ENCODE data around the gene INHBE. TPM values are rescaled to one million over a fixed set of nuclear protein-coding genes. Genes with fewer than 3 reads are reported as not detected.
A peak's percentile ranks its signal among the peaks of the same experiment; 100 is the strongest.

INHBE gene
- total RNA-seq, 6 experiments from 2014 or later, result 0.12 to 0.34 (median 0.18) TPM; not detected in 1

- peak; percentile 84 for TF ChIP-seq CTCF (IDR thresholded peaks at IDR 0.05)
- no peaks in the 10 kb centered on the region for H3K9me3 Mint-ChIP-seq
- peaks cover 70% of the 10 kb centered on the region for H3K4me1 Mint-ChIP-seq (ENCODE audit: low read depth)
- no peaks in the 10 kb centered on the region for H3K36me3 Mint-ChIP-seq (ENCODE audit: low read depth)
- no peak overlapping the region; the same call in 1 of the 2 replicates for H3K4me3 Mint-ChIP-seq
- no peak overlapping the region for H3K27ac Mint-ChIP-seq
- peak; percentile 36 for DNase-seq
- peaks cover 6% of the 10 kb centered on the region for H3K27me3 Mint-ChIP-seq (ENCODE audit: insufficient read depth)
These were observed 1.1 kb downstream of the INHBE start for GRCh38 chr12:57456145-57456700.

GRCh38 chr12:57456737-57457490, 1.8 kb downstream of the INHBE start:
- no peak for DNase-seq
- TF ChIP-seq CTCF (IDR thresholded peaks at IDR 0.05), result no peak
- no peak overlapping the region for H3K4me3 Mint-ChIP-seq
- peaks cover 64% of the 10 kb centered on the region for H3K4me1 Mint-ChIP-seq (ENCODE audit: low read depth)
- H3K27ac Mint-ChIP-seq, result no peak overlapping the region
- no peaks in the 10 kb centered on the region for H3K36me3 Mint-ChIP-seq (ENCODE audit: low read depth)
- peaks cover 6% of the 10 kb centered on the region for H3K27me3 Mint-ChIP-seq (ENCODE audit: insufficient read depth)
- H3K9me3 Mint-ChIP-seq, result no peaks in the 10 kb centered on the region

- peaks cover 61% of the 10 kb centered on the region for H3K4me1 Mint-ChIP-seq (ENCODE audit: low read depth)
- DNase-seq, result no peak
- no peaks in the 10 kb centered on the region for H3K36me3 Mint-ChIP-seq (ENCODE audit: low read depth)
These were observed 3.6 kb downstream of the INHBE start for GRCh38 chr12:57458665-57459054.

GRCh38 chr12:57459055-57459749, 4.1 kb downstream of the INHBE start:
- TF ChIP-seq CTCF (IDR thresholded peaks at IDR 0.05), result peak; percentile 96
- DNase-seq, result peak; percentile 95
- Mint-ChIP-seq H3K36me3 (ENCODE audit: low read depth) (no peaks in the 10 kb centered on the region), H3K4me1 (ENCODE audit: low read depth) (peaks cover 61% of the 10 kb centered on the region), H3K9me3 (no peaks in the 10 kb centered on the region), H3K4me3 (peak overlapping the region; percentile 93), H3K27ac (peak overlapping the region; percentile 95), H3K27me3 (ENCODE audit: insufficient read depth) (peaks cover 10% of the 10 kb centered on the region)

More at GRCh38 chr12:57458665-57459054, 3.6 kb downstream of the INHBE start:
- TF ChIP-seq CTCF (IDR thresholded peaks at IDR 0.05), result no peak
- Mint-ChIP-seq H3K27ac (peak overlapping the region; percentile 95), H3K9me3 (no peaks in the 10 kb centered on the region), H3K4me3 (peak overlapping the region; percentile 93), H3K27me3 (ENCODE audit: insufficient read depth) (peaks cover 10% of the 10 kb centered on the region)

- H3K36me3 Mint-ChIP-seq (ENCODE audit: low read depth), result no peaks in the 10 kb centered on the region
- peak within 1 kb of the TSS; percentile 93 for H3K4me3 Mint-ChIP-seq
- H3K27ac Mint-ChIP-seq, result peak within 1 kb of the TSS; percentile 95
- no peak for DNase-seq
- H3K4me1 Mint-ChIP-seq (ENCODE audit: low read depth), result peaks cover 54% of the 10 kb centered on the region
- TF ChIP-seq CTCF (IDR thresholded peaks at IDR 0.05), result no peak
- H3K9me3 Mint-ChIP-seq, result no peaks in the 10 kb centered on the region
- H3K27me3 Mint-ChIP-seq (ENCODE audit: insufficient read depth), result peaks cover 10% of the 10 kb centered on the region
These were observed 4.8 kb downstream of the INHBE start, which contains the start of gene GLI1 for GRCh38 chr12:57459750-57460467. TSS of gene GLI1 (plus strand) at chr12:57459785. CDS start at chr12:57463692, 3,907 bp downstream.

All from HFFc6 (cell line).